Body of pancreas (tissue), 4 donors: Measurements from ENCODE around the gene LATS2.

Experiments
- CTCF ChIP-seq, 7 experiments: fragments of 450-650 bp in 4 of 7; fragments of 200-600 bp in 3 of 7; sonication (generic) in 3 of 7; IDR thresholded peaks; one replicate each; pipeline ENCODE4 v1.5.1; 2016 to 2019; ENCODE audit warnings: antibody characterized with exemption in 7 of 7
- POLR2A ChIP-seq, 3 donors: fragments of 450-650 bp; IDR thresholded peaks; one replicate each; pipeline ENCODE4 v1.6.1; 2016; ENCODE audit warnings: antibody characterized with exemption in 3 of 3, mild to moderate bottlenecking in 2 of 3

GRCh38 chr13:21089830-21090229 lies 28.4 kb upstream of the LATS2 start:
- TF ChIP-seq POLR2A (IDR thresholded peaks at IDR 0.05) (no peak), CTCF (IDR thresholded peaks at IDR 0.05) (no peak)
